ENCODE measurements around the gene EXD1.

- no peak for TF ChIP-seq POLR2A (IDR thresholded peaks at IDR 0.05)
- no peak for TF ChIP-seq CTCF (IDR thresholded peaks at IDR 0.05)
These were observed 22.7 kb downstream of the EXD1 start for GRCh38 chr15:41207687-41208448.

Measured in Peyer's patch (tissue), 4 donors.